ENCODE results near the gene TSPAN14.

GRCh38 chr10:80442879-80443278, 11.2 kb upstream of the TSPAN14 start:
- TF ChIP-seq EZH2 (IDR thresholded peaks at IDR 0.05) (no peak), POLR2AphosphoS5 (IDR thresholded peaks at IDR 0.05; ENCODE audit: borderline replicate concordance, low read depth, low read length) (no peak), FOXP2 (optimal IDR thresholded peaks at IDR 0.05; ENCODE audit: control extremely low read depth, extremely low read length, insufficient read depth) (no peak)

Data from SK-N-MC (cell line).